HEK293 (cell line): Measurements from ENCODE around the gene CACNA1G.

ENCODE experiments used
- CTCF ChIA-PET: fragments of 350-600 bp; formaldehyde crosslinking; extraction: SDS; loops from one replicate; lab custom pipeline; 2021; ENCODE audit warnings: antibody characterized with exemption; lab: Yijun Ruan, JAX
- POLR2A ChIA-PET: fragments of 300-600 bp; formaldehyde crosslinking; extraction: SDS; loops from one replicate; lab custom pipeline; 2020; ENCODE audit warnings: antibody characterized with exemption, inconsistent platforms; lab: Yijun Ruan, JAX
- H3K27ac ChIP-seq: fragments of 200-500 bp; sonication (Bioruptor generic); 2 replicates; pipeline ENCODE4 v1.5.1; 2014; ENCODE audit warnings: low read depth, low read length, control low read depth, inconsistent platforms; ENCODE audit errors: extremely low read depth
- H3K36me3 ChIP-seq, 2 experiments: fragments of 200-500 bp in 1 of 2; sonication (Bioruptor generic) in 1 of 2; 1 replicate in 1 of 2; 2 replicates in 1 of 2; pipeline ENCODE4 v1.5.1; 2014 to 2017; ENCODE audit warnings: inconsistent platforms in 2 of 2, low read length in 2 of 2; ENCODE audit not compliant: control insufficient read depth in 2 of 2, insufficient read depth in 1 of 2
- H3K4me1 ChIP-seq: fragments of 200-500 bp; sonication (Bioruptor generic); 2 replicates; pipeline ENCODE4 v1.5.1; 2014; ENCODE audit warnings: mild to moderate bottlenecking, low read length, inconsistent platforms; ENCODE audit not compliant: control insufficient read depth, insufficient read depth
- H3K4me3 ChIP-seq: 2 replicates; pipeline ENCODE4 v1.5.1; 2011; ENCODE audit warnings: low read depth, mild to moderate bottlenecking, control low read depth, low read length, moderate library complexity
- H3K9me3 ChIP-seq: fragments of 200-500 bp; sonication (Bioruptor generic); 2 replicates; pipeline ENCODE4 v1.5.1; 2014; ENCODE audit warnings: low read depth, low read length, inconsistent platforms; ENCODE audit not compliant: control insufficient read depth, insufficient read depth
- GLI2 ChIP-seq: fragments of 450-650 bp; formaldehyde crosslinking; IDR thresholded peaks from 2 replicates; pipeline ENCODE4; 2017; ENCODE audit warnings: missing biosample characterization, missing genetic modification characterization, low read depth, borderline replicate concordance
- GLIS2 ChIP-seq: fragments of 450-650 bp; formaldehyde crosslinking; IDR thresholded peaks from 2 replicates; pipeline ENCODE4 v1.5.1; 2016; ENCODE audit warnings: missing biosample characterization, missing genetic modification characterization
- SALL2 ChIP-seq: fragments of 450-650 bp; formaldehyde crosslinking; IDR thresholded peaks from 2 replicates; pipeline ENCODE4 v1.5.0; 2017; ENCODE audit warnings: missing biosample characterization, mild to moderate bottlenecking, missing genetic modification characterization, borderline replicate concordance
- TCF7L2 ChIP-seq: IDR thresholded peaks from 2 replicates; pipeline ENCODE4 v1.6.1; 2011; ENCODE audit warnings: low read depth, mild to moderate bottlenecking, inconsistent platforms, low read length, moderate library complexity, borderline replicate concordance
- ZBTB8A ChIP-seq: fragments of 450-650 bp; formaldehyde crosslinking; IDR thresholded peaks from 2 replicates; pipeline ENCODE4 v1.5.1; 2016; ENCODE audit warnings: missing biosample characterization, missing genetic modification characterization
- ZNF473 ChIP-seq: fragments of 450-650 bp; formaldehyde crosslinking; IDR thresholded peaks from 2 replicates; pipeline ENCODE4 v1.5.1; 2017; ENCODE audit warnings: missing biosample characterization, missing genetic modification characterization
- ZNF510 ChIP-seq: fragments of 450-650 bp; formaldehyde crosslinking; IDR thresholded peaks from 2 replicates; pipeline ENCODE4 v1.5.1; 2018; ENCODE audit warnings: mild to moderate bottlenecking, missing genetic modification characterization, missing biosample characterization; ENCODE audit not compliant: insufficient replicate concordance
- ZNF571 ChIP-seq: fragments of 450-650 bp; formaldehyde crosslinking; IDR thresholded peaks from 2 replicates; pipeline ENCODE4 v1.5.0; 2017; ENCODE audit warnings: missing biosample characterization, missing genetic modification characterization
- ZNF596 ChIP-seq: fragments of 450-650 bp; IDR thresholded peaks from 2 replicates; pipeline ENCODE4 v1.5.0; 2018; ENCODE audit warnings: missing biosample characterization, mild to moderate bottlenecking, missing genetic modification characterization, moderate library complexity
- ZNF600 ChIP-seq: fragments of 450-650 bp; formaldehyde crosslinking; IDR thresholded peaks from 2 replicates; pipeline ENCODE4 v1.5.1; 2016; ENCODE audit warnings: missing biosample characterization, missing genetic modification characterization
- ZNF830 ChIP-seq: fragments of 450-650 bp; IDR thresholded peaks from 2 replicates; pipeline ENCODE4 v1.5.0; 2018; ENCODE audit warnings: missing biosample characterization, missing genetic modification characterization, low read depth, mild to moderate bottlenecking, moderate library complexity
- TF ChIP-seq, protein P1 (sequence below): fragments of 450-650 bp; formaldehyde crosslinking; IDR thresholded peaks from 2 replicates; pipeline ENCODE4 v1.5.1; 2017; ENCODE audit warnings: missing biosample characterization, mild to moderate bottlenecking, missing genetic modification characterization, moderate library complexity
- TF ChIP-seq, protein P2 (sequence below): fragments of 450-650 bp; formaldehyde crosslinking; IDR thresholded peaks from 2 replicates; pipeline ENCODE4 v1.5.1; 2016; ENCODE audit warnings: missing biosample characterization, missing genetic modification characterization
- TF ChIP-seq, protein P3 (sequence below): fragments of 450-650 bp; formaldehyde crosslinking; IDR thresholded peaks from 2 replicates; pipeline ENCODE4 v1.5.1; 2016; ENCODE audit warnings: missing biosample characterization, missing genetic modification characterization, low read depth
- TF ChIP-seq, protein P4 (sequence below): fragments of 450-650 bp; formaldehyde crosslinking; IDR thresholded peaks from 2 replicates; pipeline ENCODE4 v1.5.1; 2016; ENCODE audit warnings: missing biosample characterization, missing genetic modification characterization
- TF ChIP-seq, protein P5 (sequence below): fragments of 450-650 bp; formaldehyde crosslinking; IDR thresholded peaks from 2 replicates; pipeline ENCODE4 v1.5.0; 2017; ENCODE audit warnings: missing biosample characterization, missing genetic modification characterization, borderline replicate concordance

Gene CACNA1G

DNA sequence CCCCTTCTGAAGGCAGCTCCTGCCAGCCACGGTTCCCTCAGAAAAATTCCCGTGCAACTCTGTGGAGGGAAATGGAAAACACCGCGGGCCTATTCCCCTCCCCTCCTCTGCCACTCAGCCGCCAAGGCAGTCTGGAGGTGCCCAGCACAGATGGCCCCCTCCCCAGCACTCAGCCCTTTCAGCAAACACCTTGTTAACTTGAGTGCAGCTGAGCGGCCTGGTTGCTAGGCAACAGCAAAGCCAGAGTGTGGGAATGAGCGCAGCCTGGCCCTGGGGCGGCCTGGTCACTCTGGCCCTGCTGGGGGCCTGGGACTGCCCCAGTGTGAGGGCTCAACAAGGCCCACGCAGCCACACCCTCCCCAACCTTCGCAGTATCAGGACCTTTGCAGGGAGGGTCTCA lies 32.8 kb downstream of the CACNA1G start:
- ChIA-PET POLR2A (no interaction called here), CTCF (interaction anchor here (0.6 to 1.1 kb wide), 3 partner anchors 33 to 46 kb away, joined by 3 to 4 read pairs (median 3); partner anchors contain the start of gene SPATA20)
- no peak overlapping the region for H3K4me3 ChIP-seq
- H3K36me3 ChIP-seq = no peaks in the 10 kb centered on the region
- TF ChIP-seq, protein P1, sequence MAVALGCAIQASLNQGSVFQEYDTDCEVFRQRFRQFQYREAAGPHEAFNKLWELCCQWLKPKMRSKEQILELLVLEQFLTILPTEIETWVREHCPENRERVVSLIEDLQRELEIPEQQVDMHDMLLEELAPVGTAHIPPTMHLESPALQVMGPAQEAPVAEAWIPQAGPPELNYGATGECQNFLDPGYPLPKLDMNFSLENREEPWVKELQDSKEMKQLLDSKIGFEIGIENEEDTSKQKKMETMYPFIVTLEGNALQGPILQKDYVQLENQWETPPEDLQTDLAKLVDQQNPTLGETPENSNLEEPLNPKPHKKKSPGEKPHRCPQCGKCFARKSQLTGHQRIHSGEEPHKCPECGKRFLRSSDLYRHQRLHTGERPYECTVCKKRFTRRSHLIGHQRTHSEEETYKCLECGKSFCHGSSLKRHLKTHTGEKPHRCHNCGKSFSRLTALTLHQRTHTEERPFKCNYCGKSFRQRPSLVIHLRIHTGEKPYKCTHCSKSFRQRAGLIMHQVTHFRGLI (tag by site-specific recombination) = no peak
- TF ChIP-seq, protein P2, sequence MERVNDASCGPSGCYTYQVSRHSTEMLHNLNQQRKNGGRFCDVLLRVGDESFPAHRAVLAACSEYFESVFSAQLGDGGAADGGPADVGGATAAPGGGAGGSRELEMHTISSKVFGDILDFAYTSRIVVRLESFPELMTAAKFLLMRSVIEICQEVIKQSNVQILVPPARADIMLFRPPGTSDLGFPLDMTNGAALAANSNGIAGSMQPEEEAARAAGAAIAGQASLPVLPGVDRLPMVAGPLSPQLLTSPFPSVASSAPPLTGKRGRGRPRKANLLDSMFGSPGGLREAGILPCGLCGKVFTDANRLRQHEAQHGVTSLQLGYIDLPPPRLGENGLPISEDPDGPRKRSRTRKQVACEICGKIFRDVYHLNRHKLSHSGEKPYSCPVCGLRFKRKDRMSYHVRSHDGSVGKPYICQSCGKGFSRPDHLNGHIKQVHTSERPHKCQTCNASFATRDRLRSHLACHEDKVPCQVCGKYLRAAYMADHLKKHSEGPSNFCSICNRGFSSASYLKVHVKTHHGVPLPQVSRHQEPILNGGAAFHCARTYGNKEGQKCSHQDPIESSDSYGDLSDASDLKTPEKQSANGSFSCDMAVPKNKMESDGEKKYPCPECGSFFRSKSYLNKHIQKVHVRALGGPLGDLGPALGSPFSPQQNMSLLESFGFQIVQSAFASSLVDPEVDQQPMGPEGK (tag by site-specific recombination) = peak; percentile 67
- TF ChIP-seq GLIS2 (peak; percentile 47; the same call in 1 of the 2 replicates), ZNF830 (no peak), ZBTB8A (tag by site-specific recombination) (0 out of 2 replicates have a peak, but pooled peaks have one; percentile 25)
- H3K4me1 ChIP-seq = 0 out of 2 replicates have a peak, but pooled peaks cover 3% of the 10 kb centered on the region
- no peak overlapping the region for H3K27ac ChIP-seq
- H3K9me3 ChIP-seq = no peaks in the 10 kb centered on the region

DNA sequence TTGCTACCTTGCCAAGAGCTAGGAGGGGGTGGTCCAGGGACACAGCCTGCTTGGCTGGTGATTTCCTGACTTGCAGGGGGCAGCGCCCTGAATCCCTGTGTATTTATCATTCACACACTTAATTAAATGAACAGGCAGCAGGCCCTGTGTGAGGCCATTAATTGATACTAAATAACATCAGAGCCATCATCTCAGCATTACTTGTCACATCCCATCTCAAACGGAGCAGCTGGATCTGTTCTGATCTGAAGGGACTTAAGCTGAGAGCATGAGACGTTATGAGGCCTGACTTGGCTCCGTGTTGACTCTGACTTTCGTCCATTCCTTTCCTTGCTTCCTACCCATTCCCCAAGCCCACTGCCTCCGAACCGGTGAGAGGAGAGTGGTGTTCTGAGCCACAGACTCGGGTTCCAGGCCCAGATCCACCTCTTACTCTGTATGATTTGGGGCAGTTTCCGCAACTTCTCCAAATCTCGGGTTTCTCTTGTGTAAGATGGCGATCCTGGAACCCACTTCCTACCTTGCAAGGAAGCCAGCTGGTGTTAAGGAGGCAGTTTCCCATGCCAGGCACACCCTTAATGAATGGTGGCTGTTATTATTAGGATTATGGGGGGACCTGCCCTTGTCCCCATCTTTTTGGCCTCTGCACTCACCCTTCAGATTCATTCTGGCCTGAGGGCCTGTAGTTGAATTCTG lies 33.8 kb downstream of the CACNA1G start:
- no peaks in the 10 kb centered on the region for H3K9me3 ChIP-seq
- H3K4me3 ChIP-seq = no peak overlapping the region
- no peaks in the 10 kb centered on the region for H3K36me3 ChIP-seq
- H3K4me1 ChIP-seq = no peaks in the 10 kb centered on the region
- TF ChIP-seq ZNF571 (tag by site-specific recombination) (no peak), ZNF596 (tag by site-specific recombination) (no peak), ZNF510 (tag by site-specific recombination) (no peak), ZNF600 (tag by site-specific recombination) (peak; percentile 53), SALL2 (no peak)
- TF ChIP-seq, protein P3, sequence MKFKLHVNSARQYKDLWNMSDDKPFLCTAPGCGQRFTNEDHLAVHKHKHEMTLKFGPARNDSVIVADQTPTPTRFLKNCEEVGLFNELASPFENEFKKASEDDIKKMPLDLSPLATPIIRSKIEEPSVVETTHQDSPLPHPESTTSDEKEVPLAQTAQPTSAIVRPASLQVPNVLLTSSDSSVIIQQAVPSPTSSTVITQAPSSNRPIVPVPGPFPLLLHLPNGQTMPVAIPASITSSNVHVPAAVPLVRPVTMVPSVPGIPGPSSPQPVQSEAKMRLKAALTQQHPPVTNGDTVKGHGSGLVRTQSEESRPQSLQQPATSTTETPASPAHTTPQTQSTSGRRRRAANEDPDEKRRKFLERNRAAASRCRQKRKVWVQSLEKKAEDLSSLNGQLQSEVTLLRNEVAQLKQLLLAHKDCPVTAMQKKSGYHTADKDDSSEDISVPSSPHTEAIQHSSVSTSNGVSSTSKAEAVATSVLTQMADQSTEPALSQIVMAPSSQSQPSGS (tag by site-specific recombination) = no peak
- ChIA-PET CTCF (no interaction called here), POLR2A (no interaction called here)
- no peak overlapping the region for H3K27ac ChIP-seq

DNA sequence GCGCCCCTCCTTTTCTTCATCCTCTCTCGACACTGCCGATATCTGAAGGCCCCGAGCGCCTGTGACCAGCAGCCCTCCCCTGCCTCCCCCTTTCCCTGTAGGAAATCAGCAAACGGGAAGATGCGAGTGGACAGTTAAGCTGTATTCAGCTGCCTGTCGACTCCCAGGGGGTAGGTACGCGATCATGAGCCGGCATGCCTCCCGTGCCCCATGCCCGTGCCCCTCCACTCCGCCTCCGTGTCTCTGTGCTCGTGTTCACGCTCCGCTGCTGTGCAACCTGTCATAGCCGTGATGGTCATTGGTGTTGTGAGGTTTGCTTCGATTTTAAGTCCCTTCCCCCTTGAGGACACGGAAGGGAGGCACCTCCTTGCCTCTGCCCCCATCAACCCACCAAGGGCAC lies 34.4 kb downstream of the CACNA1G start:
- POLR2A ChIA-PET = no interaction called here
- no peak overlapping the region for H3K27ac ChIP-seq
- no peaks in the 10 kb centered on the region for H3K4me1 ChIP-seq
- no peaks in the 10 kb centered on the region for H3K9me3 ChIP-seq
- CTCF ChIA-PET = no interaction called here
- TF ChIP-seq GLI2 = no peak
- TF ChIP-seq, protein P4, sequence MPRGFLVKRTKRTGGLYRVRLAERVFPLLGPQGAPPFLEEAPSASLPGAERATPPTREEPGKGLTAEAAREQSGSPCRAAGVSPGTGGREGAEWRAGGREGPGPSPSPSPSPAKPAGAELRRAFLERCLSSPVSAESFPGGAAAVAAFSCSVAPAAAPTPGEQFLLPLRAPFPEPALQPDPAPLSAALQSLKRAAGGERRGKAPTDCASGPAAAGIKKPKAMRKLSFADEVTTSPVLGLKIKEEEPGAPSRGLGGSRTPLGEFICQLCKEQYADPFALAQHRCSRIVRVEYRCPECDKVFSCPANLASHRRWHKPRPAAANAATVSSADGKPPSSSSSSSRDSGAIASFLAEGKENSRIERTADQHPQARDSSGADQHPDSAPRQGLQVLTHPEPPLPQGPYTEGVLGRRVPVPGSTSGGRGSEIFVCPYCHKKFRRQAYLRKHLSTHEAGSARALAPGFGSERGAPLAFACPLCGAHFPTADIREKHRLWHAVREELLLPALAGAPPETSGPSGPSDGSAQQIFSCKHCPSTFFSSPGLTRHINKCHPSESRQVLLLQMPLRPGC = no peak
- TF ChIP-seq TCF7L2 = no peak
- no peak for TF ChIP-seq ZNF473 (tag by site-specific recombination)
- TF ChIP-seq, protein P5, sequence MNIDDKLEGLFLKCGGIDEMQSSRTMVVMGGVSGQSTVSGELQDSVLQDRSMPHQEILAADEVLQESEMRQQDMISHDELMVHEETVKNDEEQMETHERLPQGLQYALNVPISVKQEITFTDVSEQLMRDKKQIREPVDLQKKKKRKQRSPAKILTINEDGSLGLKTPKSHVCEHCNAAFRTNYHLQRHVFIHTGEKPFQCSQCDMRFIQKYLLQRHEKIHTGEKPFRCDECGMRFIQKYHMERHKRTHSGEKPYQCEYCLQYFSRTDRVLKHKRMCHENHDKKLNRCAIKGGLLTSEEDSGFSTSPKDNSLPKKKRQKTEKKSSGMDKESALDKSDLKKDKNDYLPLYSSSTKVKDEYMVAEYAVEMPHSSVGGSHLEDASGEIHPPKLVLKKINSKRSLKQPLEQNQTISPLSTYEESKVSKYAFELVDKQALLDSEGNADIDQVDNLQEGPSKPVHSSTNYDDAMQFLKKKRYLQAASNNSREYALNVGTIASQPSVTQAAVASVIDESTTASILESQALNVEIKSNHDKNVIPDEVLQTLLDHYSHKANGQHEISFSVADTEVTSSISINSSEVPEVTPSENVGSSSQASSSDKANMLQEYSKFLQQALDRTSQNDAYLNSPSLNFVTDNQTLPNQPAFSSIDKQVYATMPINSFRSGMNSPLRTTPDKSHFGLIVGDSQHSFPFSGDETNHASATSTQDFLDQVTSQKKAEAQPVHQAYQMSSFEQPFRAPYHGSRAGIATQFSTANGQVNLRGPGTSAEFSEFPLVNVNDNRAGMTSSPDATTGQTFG (tag by site-specific recombination) = no peak
- no peak overlapping the region for H3K4me3 ChIP-seq
- H3K36me3 ChIP-seq = no peaks in the 10 kb centered on the region
